HCT116 (cell line): Measurements from ENCODE around the gene METTL24.

Experiments
- CTCF ChIP-seq, 3 experiments: fragments of 200-600 bp in 1 of 3; sonication (generic) in 1 of 3; IDR thresholded peaks in 2 of 3; conservative IDR thresholded peaks in 1 of 3; 2 replicates each; pipeline ENCODE4 v1.5.1; 2012 to 2017; ENCODE audit warnings: low read depth in 2 of 3, low read length in 2 of 3, antibody characterized with exemption in 1 of 3, borderline replicate concordance in 1 of 3, control low read depth in 1 of 3, mild to moderate bottlenecking in 1 of 3, mixed read lengths in 1 of 3, mixed run types in 1 of 3, moderate library complexity in 1 of 3; ENCODE audit not compliant: insufficient read depth in 1 of 3
- EZH2 ChIP-seq: fragments of 200-600 bp; sonication (generic); IDR thresholded peaks from 2 replicates; pipeline ENCODE4 v1.6.1; 2017; ENCODE audit warnings: antibody characterized with exemption, mixed run types
- MAX ChIP-seq: IDR thresholded peaks from 2 replicates; pipeline ENCODE4 v1.6.1; 2012
- POLR2A ChIP-seq: IDR thresholded peaks from 2 replicates; pipeline ENCODE4 v1.7.0; 2011; ENCODE audit warnings: borderline replicate concordance; ENCODE audit not compliant: insufficient read depth, insufficient read length; ENCODE audit errors: extremely low read depth
- POLR2AphosphoS5 ChIP-seq: IDR thresholded peaks from 2 replicates; pipeline ENCODE4 v1.6.1; 2011; ENCODE audit warnings: mild to moderate bottlenecking, low read depth, low read length, moderate library complexity
- RAD21 ChIP-seq: IDR thresholded peaks from 2 replicates; pipeline ENCODE4 v1.6.1; 2012; ENCODE audit warnings: low read depth, mild to moderate bottlenecking
- REST ChIP-seq: IDR thresholded peaks from 2 replicates; pipeline ENCODE4 v1.6.1; 2012; ENCODE audit warnings: low read depth
- ZNF274 ChIP-seq: fragments of 200-500 bp; sonication (Bioruptor generic); IDR thresholded peaks from 2 replicates; pipeline ENCODE4 v1.6.1; 2014; ENCODE audit warnings: mild to moderate bottlenecking, low read depth, low read length, inconsistent platforms

GRCh38 chr6:110250058-110250457 is 108.1 kb downstream of the METTL24 start:
- TF ChIP-seq CTCF (IDR thresholded peaks at IDR 0.05 in 2 of 3, conservative IDR thresholded peaks at IDR 0.05 in 1 of 3; ENCODE audit: borderline replicate concordance in 1 of 3, insufficient read depth in 1 of 3, low read depth in 2 of 3, low read length in 2 of 3) (no peak), MAX (no peak), EZH2 (no peak), POLR2AphosphoS5 (no peak), REST (no peak), ZNF274 (no peak), RAD21 (no peak), POLR2A (no peak)
